DOHH2 (cell line): Measurements from ENCODE around the gene POMP.
"Not testable (repeated sequence)": the region's sequence is repeated elsewhere in the genome, so short reads cannot be mapped to it uniquely, and the experiment has no call there.

ENCODE experiments used
- H3F3A ChIP-seq: fragments of 200-600 bp; sonication (generic), shearing (Covaris generic); 2 replicates; pipeline ENCODE4 v1.6.0; 2016; ENCODE audit warnings: antibody characterized with exemption, mild to moderate bottlenecking; ENCODE audit not compliant: control insufficient read depth, insufficient read depth
- H3K27ac ChIP-seq: fragments of 200-600 bp; sonication (generic); 2 replicates; pipeline ENCODE4 v1.5.1; 2014; ENCODE audit warnings: low read depth, mild to moderate bottlenecking, low read length, moderate library complexity
- H3K27me3 ChIP-seq: fragments of 200-600 bp; sonication (generic); 2 replicates; pipeline ENCODE4 v1.6.1; 2014; ENCODE audit warnings: mild to moderate bottlenecking, low read length, mixed read lengths; ENCODE audit not compliant: control insufficient read depth
- H3K36me3 ChIP-seq: fragments of 200-600 bp; sonication (generic); 2 replicates; pipeline ENCODE4 v1.6.1; 2014; ENCODE audit warnings: mild to moderate bottlenecking, low read length, moderate library complexity, mixed read lengths; ENCODE audit not compliant: control insufficient read depth
- H3K4me1 ChIP-seq: fragments of 200-600 bp; sonication (generic); 2 replicates; pipeline ENCODE4 v1.6.1; 2014; ENCODE audit warnings: mild to moderate bottlenecking, low read length, mixed read lengths; ENCODE audit not compliant: control insufficient read depth
- H3K4me2 ChIP-seq: fragments of 200-600 bp; sonication (generic); 2 replicates; pipeline ENCODE4 v1.6.0; 2014; ENCODE audit warnings: mild to moderate bottlenecking, low read length, moderate library complexity
- H3K4me3 ChIP-seq: fragments of 200-600 bp; sonication (generic); 2 replicates; pipeline ENCODE4 v1.5.1; 2014; ENCODE audit warnings: mild to moderate bottlenecking, low read length, mixed read lengths
- H3K79me2 ChIP-seq: fragments of 200-600 bp; sonication (generic); 2 replicates; pipeline ENCODE4 v1.6.1; 2014; ENCODE audit warnings: mild to moderate bottlenecking, low read length, mixed read lengths; ENCODE audit not compliant: control insufficient read depth
- H3K9me2 ChIP-seq: fragments of 200-600 bp; sonication (generic); replicated peaks from 2 replicates; pipeline ENCODE4 v1.6.1; 2014; ENCODE audit warnings: mild to moderate bottlenecking, low read length, mixed read lengths; ENCODE audit not compliant: control insufficient read depth
- H3K9me3 ChIP-seq: fragments of 200-600 bp; sonication (generic); 2 replicates; pipeline ENCODE4 v1.6.1; 2014; ENCODE audit warnings: antibody characterized with exemption, low read length, mixed read lengths; ENCODE audit not compliant: control insufficient read depth, insufficient read depth
- H4K20me1 ChIP-seq: fragments of 200-600 bp; sonication (generic); 2 replicates; pipeline ENCODE4 v1.6.0; 2014; ENCODE audit warnings: low read depth, mild to moderate bottlenecking, antibody characterized with exemption, low read length, moderate library complexity; ENCODE audit not compliant: control insufficient read depth, insufficient read depth
- EZH2phosphoT487 ChIP-seq: fragments of 200-600 bp; sonication (generic); IDR thresholded peaks from 2 replicates; pipeline ENCODE4 v1.6.1; 2017; ENCODE audit warnings: borderline replicate concordance, mild to moderate bottlenecking, antibody characterized with exemption, low read length, moderate library complexity, mixed read lengths
- TF ChIP-seq, protein P1 (sequence below): fragments of 200-600 bp; sonication (generic); IDR thresholded peaks from one replicate; pipeline ENCODE4 v1.5.1; 2014; ENCODE audit warnings: antibody characterized with exemption, mild to moderate bottlenecking, low read depth, low read length; ENCODE audit not compliant: poor library complexity, severe bottlenecking

POMP gene

DNA sequence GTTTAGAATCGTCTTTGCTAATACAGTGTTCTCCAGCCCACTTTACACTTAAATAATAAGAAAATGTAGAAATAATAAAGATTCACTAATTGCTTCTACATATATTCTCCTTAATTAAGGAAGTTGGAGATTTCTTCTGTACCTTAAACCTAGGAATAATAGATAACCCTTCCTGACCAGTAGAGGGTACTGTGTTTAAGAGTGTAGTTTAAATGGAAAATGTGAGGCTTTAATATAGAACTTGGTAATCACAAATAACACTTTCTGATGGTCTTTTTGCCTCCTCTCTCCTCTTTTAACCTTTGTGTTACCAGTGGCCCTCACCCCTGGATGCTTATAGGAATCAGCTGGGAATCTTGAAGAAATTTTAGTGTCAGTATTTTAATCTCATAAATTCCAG, 20.7 kb downstream of the POMP start:
- peaks cover 45% of the 10 kb centered on the region for H3K36me3 ChIP-seq
- TF ChIP-seq, protein P1, sequence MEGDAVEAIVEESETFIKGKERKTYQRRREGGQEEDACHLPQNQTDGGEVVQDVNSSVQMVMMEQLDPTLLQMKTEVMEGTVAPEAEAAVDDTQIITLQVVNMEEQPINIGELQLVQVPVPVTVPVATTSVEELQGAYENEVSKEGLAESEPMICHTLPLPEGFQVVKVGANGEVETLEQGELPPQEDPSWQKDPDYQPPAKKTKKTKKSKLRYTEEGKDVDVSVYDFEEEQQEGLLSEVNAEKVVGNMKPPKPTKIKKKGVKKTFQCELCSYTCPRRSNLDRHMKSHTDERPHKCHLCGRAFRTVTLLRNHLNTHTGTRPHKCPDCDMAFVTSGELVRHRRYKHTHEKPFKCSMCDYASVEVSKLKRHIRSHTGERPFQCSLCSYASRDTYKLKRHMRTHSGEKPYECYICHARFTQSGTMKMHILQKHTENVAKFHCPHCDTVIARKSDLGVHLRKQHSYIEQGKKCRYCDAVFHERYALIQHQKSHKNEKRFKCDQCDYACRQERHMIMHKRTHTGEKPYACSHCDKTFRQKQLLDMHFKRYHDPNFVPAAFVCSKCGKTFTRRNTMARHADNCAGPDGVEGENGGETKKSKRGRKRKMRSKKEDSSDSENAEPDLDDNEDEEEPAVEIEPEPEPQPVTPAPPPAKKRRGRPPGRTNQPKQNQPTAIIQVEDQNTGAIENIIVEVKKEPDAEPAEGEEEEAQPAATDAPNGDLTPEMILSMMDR: peak; percentile 42
- no peak for TF ChIP-seq EZH2phosphoT487
- H3K79me2 ChIP-seq: no peaks in the 10 kb centered on the region
- H3K9me2 ChIP-seq: no peaks in the 10 kb centered on the region
- H3K27ac ChIP-seq: no peak overlapping the region
- no peaks in the 10 kb centered on the region for H3K27me3 ChIP-seq
- H3K9me3 ChIP-seq: no peaks in the 10 kb centered on the region
- no peak overlapping the region for H3K4me2 ChIP-seq
- no peaks in the 10 kb centered on the region for H4K20me1 ChIP-seq
- no peaks in the 10 kb centered on the region for H3K4me1 ChIP-seq
- H3K4me3 ChIP-seq: no peak overlapping the region
- H3F3A ChIP-seq: peaks cover 14% of the 10 kb centered on the region

DNA sequence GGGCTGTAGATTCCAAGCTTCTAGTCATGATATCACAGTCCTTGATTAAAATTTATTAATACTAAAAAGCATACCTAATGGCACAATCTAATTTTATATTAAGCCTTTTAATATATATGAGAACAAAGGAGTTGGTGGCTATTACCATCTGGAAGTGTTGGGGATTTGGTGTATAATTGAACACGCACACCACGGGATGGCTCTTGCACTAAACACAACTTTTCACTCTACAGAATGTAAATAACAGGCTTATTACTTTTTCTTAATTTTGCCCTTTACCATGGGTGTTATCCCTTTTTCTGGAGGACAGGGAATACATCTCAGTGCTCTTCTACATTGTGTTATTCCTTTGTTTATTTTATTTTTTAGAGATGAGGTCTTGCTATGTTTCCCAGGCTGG, 21.6 kb downstream of the POMP start:
- Histone ChIP-seq H3F3A (peaks cover 14% of the 10 kb centered on the region), H3K79me2 (no peaks in the 10 kb centered on the region), H3K4me3 (no peak overlapping the region), H3K36me3 (peaks cover 36% of the 10 kb centered on the region), H3K4me2 (no peak overlapping the region), H3K27ac (no peak overlapping the region), H3K9me3 (no peaks in the 10 kb centered on the region), H3K27me3 (no peaks in the 10 kb centered on the region), H3K4me1 (no peaks in the 10 kb centered on the region), H3K9me2 (no peaks in the 10 kb centered on the region), H4K20me1 (no peaks in the 10 kb centered on the region)
- no peak for TF ChIP-seq EZH2phosphoT487
- TF ChIP-seq, protein P1: no peak

DNA sequence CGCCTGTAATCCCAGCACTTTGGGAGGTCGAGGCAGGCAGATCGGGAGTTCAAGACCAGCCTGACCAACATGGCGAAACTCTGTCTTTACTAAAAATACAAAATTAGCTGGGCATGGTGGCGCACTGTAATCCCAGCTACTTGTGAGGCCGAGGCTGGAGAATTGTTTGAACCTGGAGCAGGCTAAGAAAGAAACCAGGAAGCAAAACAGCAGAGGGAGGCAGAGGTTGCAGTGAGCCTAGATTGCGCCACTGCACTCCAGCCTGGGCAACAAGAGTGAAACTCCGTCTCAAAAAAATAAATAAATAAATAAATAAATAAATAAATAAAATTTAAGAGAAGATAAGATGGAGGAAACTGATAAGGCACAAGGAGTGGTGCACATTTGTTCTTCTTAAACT, 24.2 kb downstream of the POMP start:
- not testable (repeated sequence) for H3K27me3 ChIP-seq, H3K9me2 ChIP-seq, H3K9me3 ChIP-seq, H3K79me2 ChIP-seq, H3K4me2 ChIP-seq, H3K4me1 ChIP-seq, H4K20me1 ChIP-seq, H3K4me3 ChIP-seq, H3K27ac ChIP-seq
- H3K36me3 ChIP-seq: peaks cover 16% of the 10 kb centered on the region
- H3F3A ChIP-seq: peaks cover 12% of the 10 kb centered on the region; the same call in 1 of the 2 replicates

DNA sequence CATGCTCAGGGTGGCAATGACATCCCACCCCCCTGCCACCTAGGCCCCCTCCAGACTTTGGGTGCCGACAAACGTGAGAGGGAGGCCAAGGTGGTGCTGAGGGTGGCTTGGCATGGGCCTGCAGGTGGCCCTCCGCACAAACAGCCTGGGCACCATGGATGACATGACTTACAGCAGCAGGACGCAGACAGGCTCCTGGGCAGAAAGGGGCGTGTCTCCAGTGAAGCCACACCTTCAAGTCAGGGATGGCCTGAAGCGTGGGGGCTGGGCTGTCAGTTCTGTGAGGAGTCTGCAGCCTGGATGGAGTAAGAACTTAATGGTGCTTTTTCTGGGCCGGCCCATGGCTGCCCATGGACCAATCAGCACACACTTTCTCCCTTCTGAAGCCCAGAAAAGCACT, 25.3 kb downstream of the POMP start:
- H4K20me1 ChIP-seq: no peaks in the 10 kb centered on the region

More for the DNA sequence above, 25.3 kb downstream of the POMP start:
- no peak overlapping the region for H3K4me3 ChIP-seq
- no peaks in the 10 kb centered on the region for H3K9me2 ChIP-seq
- no peaks in the 10 kb centered on the region for H3K9me3 ChIP-seq
- no peaks in the 10 kb centered on the region for H3K4me1 ChIP-seq
- peaks cover 7% of the 10 kb centered on the region for H3K36me3 ChIP-seq
- TF ChIP-seq, protein P1: no peak
- TF ChIP-seq EZH2phosphoT487: no peak
- no peak overlapping the region for H3K27ac ChIP-seq
- H3F3A ChIP-seq: peaks cover 8% of the 10 kb centered on the region; the same call in 1 of the 2 replicates
- no peaks in the 10 kb centered on the region for H3K79me2 ChIP-seq
- no peaks in the 10 kb centered on the region for H3K27me3 ChIP-seq
- no peak overlapping the region for H3K4me2 ChIP-seq
